ENCODE results near the gene FAR2.

FAR2 gene

GRCh38 chr12:29234965-29235626, 86.0 kb downstream of the FAR2 start:
- H3K4me3 ChIP-seq (ENCODE audit: low read depth, low read length) = no peak overlapping the region
- no peak for TF ChIP-seq CTCF (IDR thresholded peaks at IDR 0.05; ENCODE audit: low read depth, low read length)

GRCh38 chr12:29238822-29239291, 89.8 kb downstream of the FAR2 start:
- no peak overlapping the region for H3K4me3 ChIP-seq (ENCODE audit: low read depth, low read length)
- TF ChIP-seq CTCF (IDR thresholded peaks at IDR 0.05; ENCODE audit: low read depth, low read length) = no peak

GRCh38 chr12:29239336-29239735, 90.3 kb downstream of the FAR2 start:
- no peak overlapping the region for H3K4me3 ChIP-seq (ENCODE audit: low read depth, low read length)
- no peak for TF ChIP-seq CTCF (IDR thresholded peaks at IDR 0.05; ENCODE audit: low read depth, low read length)

- no peak for TF ChIP-seq CTCF (IDR thresholded peaks at IDR 0.05; ENCODE audit: low read depth, low read length)
- no peak overlapping the region for H3K4me3 ChIP-seq (ENCODE audit: low read depth, low read length)
Observed at GRCh38 chr12:29240441-29240840, 91.4 kb downstream of the FAR2 start.

DNA sequence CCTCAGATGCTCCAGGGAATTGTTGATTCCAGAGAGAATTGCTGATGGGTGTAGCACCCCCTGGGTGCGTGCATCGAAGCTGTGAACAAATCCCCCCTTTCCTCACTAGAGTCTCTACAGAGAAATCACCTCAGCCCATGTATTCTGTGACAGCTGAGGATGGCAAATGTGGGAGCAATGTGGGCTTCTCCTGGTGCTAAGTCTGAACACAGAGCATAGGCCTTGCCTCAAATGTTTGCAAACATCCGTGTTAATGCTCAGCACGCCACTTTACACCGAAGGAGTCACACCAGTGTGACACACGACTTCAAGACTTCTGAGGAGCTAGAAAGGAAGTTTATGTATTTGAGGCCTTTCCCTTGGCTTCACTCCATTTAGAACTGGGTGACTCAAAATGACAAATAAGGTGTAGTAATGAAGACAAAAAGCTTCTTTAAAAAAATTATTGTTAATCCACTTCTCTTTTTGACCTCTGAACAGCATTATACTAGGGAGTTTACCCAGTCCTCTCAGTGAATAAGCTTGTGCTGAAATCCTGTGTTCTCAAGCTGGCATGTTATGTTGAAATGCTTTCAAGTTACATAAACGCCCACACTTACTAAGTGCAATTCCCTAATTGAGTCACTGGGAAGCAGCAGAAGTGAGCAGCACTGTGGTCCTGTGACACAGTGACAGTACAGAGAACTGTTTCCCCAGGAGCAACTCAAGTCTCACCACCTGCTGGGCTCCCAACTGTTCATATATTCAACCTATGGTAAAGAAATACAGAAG, 92.9 kb downstream of the FAR2 start:
- TF ChIP-seq CTCF (IDR thresholded peaks at IDR 0.05; ENCODE audit: low read depth, low read length) = no peak
- H3K4me3 ChIP-seq (ENCODE audit: low read depth, low read length) = no peak overlapping the region

GRCh38 chr12:29242921-29243431, 93.9 kb downstream of the FAR2 start:
- no peak overlapping the region for H3K4me3 ChIP-seq (ENCODE audit: low read depth, low read length)
- no peak for TF ChIP-seq CTCF (IDR thresholded peaks at IDR 0.05; ENCODE audit: low read depth, low read length)

Data from WI38 (cell line).